ENCODE results near the gene TXNDC5.

Gene TXNDC5

GRCh38 chr6:7848229-7848628 lies 62.4 kb downstream of the TXNDC5 start:
- DNase-seq, result no peak

- no peak for DNase-seq
Observed at GRCh38 chr6:7846966-7847818, 63.4 kb downstream of the TXNDC5 start.

GRCh38 chr6:7841781-7842468 lies 68.7 kb downstream of the TXNDC5 start:
- no peak for DNase-seq

- DNase-seq, result no peak
Observed at GRCh38 chr6:7836371-7837026, 74.1 kb downstream of the TXNDC5 start.

GRCh38 chr6:7833751-7834070 lies 76.9 kb downstream of the TXNDC5 start:
- DNase-seq, result no peak

- DNase-seq, result no peak
Observed at GRCh38 chr6:7832904-7833750, 77.5 kb downstream of the TXNDC5 start.
